ENCODE measurements around the gene ZMYND8.

DNA sequence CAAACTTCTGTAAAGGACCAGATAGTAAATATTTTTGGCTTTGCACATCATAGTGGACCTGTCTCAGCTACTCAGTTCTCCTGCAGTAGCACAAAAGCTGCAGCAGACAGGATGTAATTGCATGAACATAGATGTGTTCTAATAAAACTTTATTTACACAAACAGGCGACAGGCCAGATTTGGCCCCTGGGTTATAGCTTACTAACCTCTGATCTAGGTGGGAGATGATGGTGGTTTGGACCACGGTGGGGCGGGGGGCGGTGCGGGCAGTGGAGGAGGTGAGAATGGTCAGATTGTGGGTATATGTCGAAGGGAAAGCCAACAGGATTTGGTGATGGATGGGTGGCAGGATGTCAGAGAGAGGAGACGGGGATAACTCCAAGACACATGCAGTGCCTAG is 196.3 kb downstream of the ZMYND8 start:
- TF ChIP-seq, protein P1, sequence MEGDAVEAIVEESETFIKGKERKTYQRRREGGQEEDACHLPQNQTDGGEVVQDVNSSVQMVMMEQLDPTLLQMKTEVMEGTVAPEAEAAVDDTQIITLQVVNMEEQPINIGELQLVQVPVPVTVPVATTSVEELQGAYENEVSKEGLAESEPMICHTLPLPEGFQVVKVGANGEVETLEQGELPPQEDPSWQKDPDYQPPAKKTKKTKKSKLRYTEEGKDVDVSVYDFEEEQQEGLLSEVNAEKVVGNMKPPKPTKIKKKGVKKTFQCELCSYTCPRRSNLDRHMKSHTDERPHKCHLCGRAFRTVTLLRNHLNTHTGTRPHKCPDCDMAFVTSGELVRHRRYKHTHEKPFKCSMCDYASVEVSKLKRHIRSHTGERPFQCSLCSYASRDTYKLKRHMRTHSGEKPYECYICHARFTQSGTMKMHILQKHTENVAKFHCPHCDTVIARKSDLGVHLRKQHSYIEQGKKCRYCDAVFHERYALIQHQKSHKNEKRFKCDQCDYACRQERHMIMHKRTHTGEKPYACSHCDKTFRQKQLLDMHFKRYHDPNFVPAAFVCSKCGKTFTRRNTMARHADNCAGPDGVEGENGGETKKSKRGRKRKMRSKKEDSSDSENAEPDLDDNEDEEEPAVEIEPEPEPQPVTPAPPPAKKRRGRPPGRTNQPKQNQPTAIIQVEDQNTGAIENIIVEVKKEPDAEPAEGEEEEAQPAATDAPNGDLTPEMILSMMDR (IDR thresholded peaks at IDR 0.05; ENCODE audit: low read length): no peak
- no peak for TF ChIP-seq EZH2 (optimal IDR thresholded peaks at IDR 0.05; ENCODE audit: low read depth, low read length)
